Naive thymus-derived CD4-positive, alpha-beta T cell (primary cell): ENCODE results near the gene MICAL3. TPM values are rescaled to one million over a fixed set of nuclear protein-coding genes. Genes with fewer than 3 reads are reported as not detected.
A peak's percentile ranks its signal among the peaks of the same experiment; 100 is the strongest.

Experiments used
- ATAC-seq: fragments of 150-1000 bp; cut with Tn5 transposase; 2 replicates; pipeline ENCODE4 v1.10.0; 2021; ENCODE audit warnings: mild to moderate bottlenecking, moderate library complexity
- CTCF ChIA-PET: fragments of 350-600 bp; sonication (Branson Sonifier 250); formaldehyde crosslinking; loops from one replicate; lab custom pipeline; 2021; ENCODE audit warnings: antibody characterized with exemption; lab: Charles Lee
- POLR2A ChIA-PET: fragments of 350-600 bp; sonication (Branson Sonifier 250); formaldehyde crosslinking; loops from one replicate; lab custom pipeline; 2021; ENCODE audit warnings: antibody characterized with exemption, inconsistent platforms; lab: Charles Lee
- DNase-seq, 9 donors: peaks; one replicate each; pipeline versions ENCODE4 v3.0.0 to v3.0.0-alpha.2; 2020 to 2022; ENCODE audit warnings: mixed read lengths in 1 of 9
- H3K27ac ChIP-seq: one replicate; pipeline ENCODE4 v1.7.0; 2013; ENCODE audit warnings: mild to moderate bottlenecking, low read depth, low read length, moderate library complexity
- H3K27me3 ChIP-seq, 2 donors: one replicate each; pipeline ENCODE4 v1.7.0; 2013; ENCODE audit warnings: low read length in 2 of 2, mild to moderate bottlenecking in 2 of 2, moderate library complexity in 2 of 2; ENCODE audit not compliant: control insufficient read depth in 2 of 2, insufficient read depth in 2 of 2
- H3K36me3 ChIP-seq, 3 experiments: 1 replicate in 2 of 3; 2 replicates in 1 of 3; pipeline ENCODE4 v1.7.0; 2013; ENCODE audit warnings: low read length in 3 of 3, mild to moderate bottlenecking in 3 of 3, moderate library complexity in 1 of 3; ENCODE audit not compliant: insufficient read depth in 3 of 3, control insufficient read depth in 2 of 3
- H3K4me1 ChIP-seq, 2 donors: one replicate each; pipeline ENCODE4 v1.7.0; 2013; ENCODE audit warnings: low read length in 2 of 2, mild to moderate bottlenecking in 2 of 2, moderate library complexity in 1 of 2; ENCODE audit not compliant: control insufficient read depth in 2 of 2, insufficient read depth in 2 of 2
- H3K4me3 ChIP-seq: 2 replicates; pipeline ENCODE4 v1.7.0; 2013; ENCODE audit warnings: mild to moderate bottlenecking, low read length
- H3K9me3 ChIP-seq, 3 experiments: 1 replicate in 2 of 3; 2 replicates in 1 of 3; pipeline ENCODE4 v1.7.0; 2013; ENCODE audit warnings: low read length in 3 of 3; ENCODE audit not compliant: control insufficient read depth in 2 of 3
- H3K27ac Mint-ChIP-seq, 9 donors: one replicate each; pipeline ENCODE4 v1.8.0; 2020 to 2022; ENCODE audit warnings: mixed read lengths in 9 of 9, mild to moderate bottlenecking in 8 of 9, moderate library complexity in 5 of 9, inconsistent platforms in 2 of 9
- H3K27me3 Mint-ChIP-seq, 5 donors: one replicate each; pipeline ENCODE4 v1.8.0; 2021 to 2022; ENCODE audit warnings: mixed read lengths in 5 of 5, mild to moderate bottlenecking in 1 of 5
- H3K36me3 Mint-ChIP-seq, 5 donors: one replicate each; pipeline ENCODE4 v1.8.0; 2020 to 2022; ENCODE audit warnings: mixed read lengths in 5 of 5, mild to moderate bottlenecking in 3 of 5, inconsistent platforms in 1 of 5
- H3K4me1 Mint-ChIP-seq, 7 donors: one replicate each; pipeline ENCODE4 v1.8.0; 2020 to 2022; ENCODE audit warnings: mixed read lengths in 7 of 7, mild to moderate bottlenecking in 3 of 7, inconsistent platforms in 1 of 7
- H3K4me3 Mint-ChIP-seq, 10 donors: one replicate each; pipeline ENCODE4 v1.8.0; 2020 to 2022; ENCODE audit warnings: mild to moderate bottlenecking in 10 of 10, mixed read lengths in 10 of 10, moderate library complexity in 6 of 10, inconsistent platforms in 2 of 10
- H3K9me3 Mint-ChIP-seq, 11 donors: one replicate each; pipeline ENCODE4 v1.8.0; 2020 to 2022; ENCODE audit warnings: mixed read lengths in 11 of 11, mild to moderate bottlenecking in 4 of 11, inconsistent platforms in 1 of 11, moderate library complexity in 1 of 11
- intact Hi-C, 2 donors: fragments of 100-400 bp; cut with micrococcal nuclease; formaldehyde crosslinking; loops; one replicate each; pipeline ENCODE4 v1.15.1; 2023
- polyA plus RNA-seq, 2 donors: library from polyadenylated mRNA; unstranded; fragments of 300-500 nt; fragmentation: Illumina TruSeq; gene quantifications; one replicate each; pipeline ENCODE4 v1.2.3, GENCODE V29; 2021
- total RNA-seq, 6 experiments: library from RNA in 5 of 6; stranded (reverse) in 5 of 6; gene quantifications; 1 replicate in 5 of 6; 2 replicates in 1 of 6; pipeline ENCODE4 v1.2.3 and lab custom pipeline; 2021 to 2026

The MICAL3 gene
- total and polyA plus RNA-seq, 7 experiments from 2014 or later, result 0.28 to 43.9 (median 11.4) TPM

- Histone ChIP-seq H3K36me3 (no peaks in the 10 kb centered on the region), H3K27me3 (no peaks in the 10 kb centered on the region), H3K4me1 (no peaks in the 10 kb centered on the region), H3K27ac (no peak overlapping the region), H3K4me3 (no peak overlapping the region), H3K9me3 (no peaks in the 10 kb centered on the region)
- DNase-seq (no peak), ATAC-seq (no peak)
- Mint-ChIP-seq H3K9me3 (peaks cover 0 to 1% (median 0%) of the 10 kb centered on the region in 11 donors), H3K27ac (no peak overlapping the region), H3K4me3 (no peak overlapping the region), H3K27me3 (no peaks in the 10 kb centered on the region), H3K36me3 (peaks cover 0 to 8% (median 0%) of the 10 kb centered on the region in 5 donors), H3K4me1 (peaks cover 0 to 14% (median 6%) of the 10 kb centered on the region in 7 donors)
- intact Hi-C loops, result no loop called here
- ChIA-PET CTCF (interaction anchor here (0.5 kb wide), 1 partner anchor 31 kb away, joined by 3 read pairs; no protein-coding TSS in a partner anchor), POLR2A (no interaction called here)
Observed at GRCh38 chr22:17950651-17951214, 73.6 kb downstream of the MICAL3 start.

- ATAC-seq (no peak), DNase-seq (no peak)
- no peak overlapping the region for H3K27ac ChIP-seq
- no peaks in the 10 kb centered on the region for H3K36me3 ChIP-seq
- Mint-ChIP-seq H3K4me3 (no peak overlapping the region), H3K4me1 (peaks cover 0 to 14% (median 6%) of the 10 kb centered on the region in 7 donors), H3K36me3 (peaks cover 0 to 8% (median 0%) of the 10 kb centered on the region in 5 donors), H3K9me3 (peaks cover 0 to 1% (median 0%) of the 10 kb centered on the region in 11 donors), H3K27ac (no peak overlapping the region), H3K27me3 (no peaks in the 10 kb centered on the region)
- POLR2A ChIA-PET, result no interaction called here
- no peaks in the 10 kb centered on the region for H3K4me1 ChIP-seq
- no peaks in the 10 kb centered on the region for H3K9me3 ChIP-seq
- no peak overlapping the region for H3K4me3 ChIP-seq
- CTCF ChIA-PET, result no interaction called here
- H3K27me3 ChIP-seq, result no peaks in the 10 kb centered on the region
- intact Hi-C loops, result no loop called here
Observed at GRCh38 chr22:17949642-17950473, 74.5 kb downstream of the MICAL3 start.

GRCh38 chr22:17948101-17948500, 76.3 kb downstream of the MICAL3 start:
- POLR2A ChIA-PET, result no interaction called here
- no peak overlapping the region for H3K27ac ChIP-seq
- H3K27me3 ChIP-seq, result no peaks in the 10 kb centered on the region
- no peak for DNase-seq
- Mint-ChIP-seq H3K36me3 (peaks cover 0 to 5% (median 0%) of the 10 kb centered on the region in 5 donors), H3K27ac (no peak overlapping the region), H3K4me1 (peaks cover 0 to 14% (median 7%) of the 10 kb centered on the region in 7 donors), H3K9me3 (no peaks in the 10 kb centered on the region), H3K27me3 (no peaks in the 10 kb centered on the region), H3K4me3 (no peak overlapping the region)
- intact Hi-C loops, result no loop called here
- H3K4me3 ChIP-seq, result no peak overlapping the region
- no peaks in the 10 kb centered on the region for H3K9me3 ChIP-seq
- H3K36me3 ChIP-seq, result no peaks in the 10 kb centered on the region
- no peak for ATAC-seq
- H3K4me1 ChIP-seq, result no peaks in the 10 kb centered on the region
- CTCF ChIA-PET, result no interaction called here

- Mint-ChIP-seq H3K4me3 (no peak overlapping the region), H3K4me1 (peaks cover 0 to 14% (median 5%) of the 10 kb centered on the region in 7 donors), H3K36me3 (peaks cover 0 to 4% (median 0%) of the 10 kb centered on the region in 5 donors), H3K9me3 (no peaks in the 10 kb centered on the region), H3K27me3 (no peaks in the 10 kb centered on the region), H3K27ac (no peak overlapping the region)
- Histone ChIP-seq H3K27ac (no peak overlapping the region), H3K4me1 (no peaks in the 10 kb centered on the region), H3K4me3 (no peak overlapping the region), H3K27me3 (no peaks in the 10 kb centered on the region), H3K36me3 (no peaks in the 10 kb centered on the region), H3K9me3 (no peaks in the 10 kb centered on the region)
- ChIA-PET POLR2A (no interaction called here), CTCF (interaction anchor here (0.6 kb wide), 1 partner anchor 201 kb away, joined by 4 read pairs; no protein-coding TSS in a partner anchor)
- intact Hi-C loops, result no loop called here
- ATAC-seq (no peak), DNase-seq (no peak)
Observed at GRCh38 chr22:17946662-17947367, 77.5 kb downstream of the MICAL3 start.

GRCh38 chr22:17945888-17946648, 78.3 kb downstream of the MICAL3 start:
- Histone ChIP-seq H3K9me3 (no peaks in the 10 kb centered on the region), H3K4me3 (no peak overlapping the region), H3K27me3 (no peaks in the 10 kb centered on the region), H3K36me3 (no peaks in the 10 kb centered on the region), H3K4me1 (no peaks in the 10 kb centered on the region), H3K27ac (no peak overlapping the region)
- ATAC-seq (no peak), DNase-seq (no peak)
- no peak overlapping the region for H3K4me3 Mint-ChIP-seq
- peaks cover 0 to 14% (median 5%) of the 10 kb centered on the region in 7 donors for H3K4me1 Mint-ChIP-seq
- no peak overlapping the region for H3K27ac Mint-ChIP-seq
- no peaks in the 10 kb centered on the region for H3K9me3 Mint-ChIP-seq
- no peaks in the 10 kb centered on the region for H3K27me3 Mint-ChIP-seq
- peaks cover 0 to 7% (median 0%) of the 10 kb centered on the region in 5 donors for H3K36me3 Mint-ChIP-seq
- POLR2A ChIA-PET, result no interaction called here
- intact Hi-C loops, result no loop called here
- CTCF ChIA-PET, result interaction anchor here (0.6 kb wide), 1 partner anchor 200 kb away, joined by 4 read pairs; no protein-coding TSS in a partner anchor

- no peak overlapping the region for H3K4me3 Mint-ChIP-seq
- H3K36me3 Mint-ChIP-seq, result peaks cover 0 to 8% (median 0%) of the 10 kb centered on the region in 5 donors
- Histone ChIP-seq H3K9me3 (no peaks in the 10 kb centered on the region), H3K4me3 (no peak overlapping the region), H3K27ac (no peak overlapping the region), H3K4me1 (no peaks in the 10 kb centered on the region), H3K36me3 (no peaks in the 10 kb centered on the region), H3K27me3 (no peaks in the 10 kb centered on the region)
- intact Hi-C loops, result no loop called here
- POLR2A ChIA-PET, result no interaction called here
- H3K4me1 Mint-ChIP-seq, result peaks cover 0 to 15% (median 5%) of the 10 kb centered on the region in 7 donors
- CTCF ChIA-PET, result no interaction called here
- ATAC-seq (no peak), DNase-seq (no peak)
- peak overlapping the region in 1 of 9 donors; percentile 30 for H3K27ac Mint-ChIP-seq
- no peaks in the 10 kb centered on the region for H3K9me3 Mint-ChIP-seq
- H3K27me3 Mint-ChIP-seq, result no peaks in the 10 kb centered on the region
Observed at GRCh38 chr22:17945156-17945887, 79.0 kb downstream of the MICAL3 start.
